HEK293 (cell line): ENCODE measurements around the gene DOCK3.

ENCODE experiments used
- CTCF ChIA-PET: fragments of 350-600 bp; formaldehyde crosslinking; extraction: SDS; loops from one replicate; lab custom pipeline; 2021; ENCODE audit warnings: antibody characterized with exemption; lab: Yijun Ruan, JAX
- POLR2A ChIA-PET: fragments of 300-600 bp; formaldehyde crosslinking; extraction: SDS; loops from one replicate; lab custom pipeline; 2020; ENCODE audit warnings: antibody characterized with exemption, inconsistent platforms; lab: Yijun Ruan, JAX
- H3K27ac ChIP-seq: fragments of 200-500 bp; sonication (Bioruptor generic); 2 replicates; pipeline ENCODE4 v1.5.1; 2014; ENCODE audit warnings: low read depth, low read length, control low read depth, inconsistent platforms; ENCODE audit errors: extremely low read depth
- H3K36me3 ChIP-seq, 2 experiments: fragments of 200-500 bp in 1 of 2; sonication (Bioruptor generic) in 1 of 2; 1 replicate in 1 of 2; 2 replicates in 1 of 2; pipeline ENCODE4 v1.5.1; 2014 to 2017; ENCODE audit warnings: inconsistent platforms in 2 of 2, low read length in 2 of 2; ENCODE audit not compliant: control insufficient read depth in 2 of 2, insufficient read depth in 1 of 2
- H3K4me1 ChIP-seq: fragments of 200-500 bp; sonication (Bioruptor generic); 2 replicates; pipeline ENCODE4 v1.5.1; 2014; ENCODE audit warnings: mild to moderate bottlenecking, low read length, inconsistent platforms; ENCODE audit not compliant: control insufficient read depth, insufficient read depth
- H3K4me3 ChIP-seq: 2 replicates; pipeline ENCODE4 v1.5.1; 2011; ENCODE audit warnings: low read depth, mild to moderate bottlenecking, control low read depth, low read length, moderate library complexity
- H3K9me3 ChIP-seq: fragments of 200-500 bp; sonication (Bioruptor generic); 2 replicates; pipeline ENCODE4 v1.5.1; 2014; ENCODE audit warnings: low read depth, low read length, inconsistent platforms; ENCODE audit not compliant: control insufficient read depth, insufficient read depth
- HOXC10 ChIP-seq: sonication (generic); formaldehyde crosslinking; IDR thresholded peaks from 2 replicates; pipeline ENCODE4 v1.8.1; 2023; ENCODE audit warnings: mild to moderate bottlenecking, missing genetic modification reagents
- OSR2 ChIP-seq: fragments of 450-650 bp; formaldehyde crosslinking; IDR thresholded peaks from 2 replicates; pipeline ENCODE4 v1.5.1; 2016; ENCODE audit warnings: missing biosample characterization, missing genetic modification characterization
- PRDM1 ChIP-seq: fragments of 450-650 bp; formaldehyde crosslinking; IDR thresholded peaks from 2 replicates; pipeline ENCODE4; 2016; ENCODE audit warnings: missing biosample characterization, missing genetic modification characterization
- YY1 ChIP-seq: fragments of 450-650 bp; formaldehyde crosslinking; IDR thresholded peaks from 2 replicates; pipeline ENCODE4 v1.5.1; 2018; ENCODE audit warnings: missing biosample characterization, missing genetic modification characterization
- ZBTB7A ChIP-seq: fragments of 450-650 bp; formaldehyde crosslinking; IDR thresholded peaks from 2 replicates; pipeline ENCODE4 v1.5.1; 2016; ENCODE audit warnings: low read depth, missing biosample characterization, missing genetic modification characterization
- ZFP37 ChIP-seq: fragments of 450-650 bp; formaldehyde crosslinking; IDR thresholded peaks from 2 replicates; pipeline ENCODE4 v1.5.1; 2016; ENCODE audit warnings: missing biosample characterization, missing genetic modification characterization
- ZNF146 ChIP-seq: fragments of 450-650 bp; formaldehyde crosslinking; IDR thresholded peaks from 2 replicates; pipeline ENCODE4 v1.5.1; 2016; ENCODE audit warnings: missing biosample characterization, missing genetic modification characterization
- ZNF202 ChIP-seq: fragments of 450-650 bp; formaldehyde crosslinking; IDR thresholded peaks from 2 replicates; pipeline ENCODE4 v1.5.1; 2016; ENCODE audit warnings: missing biosample characterization, missing genetic modification characterization, borderline replicate concordance
- ZNF214 ChIP-seq: fragments of 450-650 bp; formaldehyde crosslinking; IDR thresholded peaks from 2 replicates; pipeline ENCODE4 v1.5.1; 2017; ENCODE audit warnings: missing biosample characterization, mild to moderate bottlenecking, missing genetic modification characterization, borderline replicate concordance
- ZNF266 ChIP-seq: fragments of 450-650 bp; formaldehyde crosslinking; IDR thresholded peaks from 2 replicates; pipeline ENCODE4 v1.5.1; 2016; ENCODE audit warnings: missing biosample characterization, missing genetic modification characterization, low read depth
- ZNF302 ChIP-seq: fragments of 450-650 bp; formaldehyde crosslinking; IDR thresholded peaks from 2 replicates; pipeline ENCODE4 v1.5.1; 2016; ENCODE audit warnings: missing biosample characterization, missing genetic modification characterization, low read depth
- ZNF324 ChIP-seq: fragments of 450-650 bp; formaldehyde crosslinking; IDR thresholded peaks from 2 replicates; pipeline ENCODE4 v1.5.1; 2016; ENCODE audit warnings: missing biosample characterization, missing genetic modification characterization
- ZNF335 ChIP-seq: fragments of 450-650 bp; formaldehyde crosslinking; conservative IDR thresholded peaks from 2 replicates; pipeline ENCODE4 v1.5.1; 2016; ENCODE audit warnings: missing biosample characterization, missing genetic modification characterization
- ZNF350 ChIP-seq: fragments of 450-650 bp; formaldehyde crosslinking; IDR thresholded peaks from 2 replicates; pipeline ENCODE4 v1.5.0; 2017; ENCODE audit warnings: missing biosample characterization, mild to moderate bottlenecking, missing genetic modification characterization
- ZNF37A ChIP-seq: fragments of 450-650 bp; IDR thresholded peaks from 2 replicates; pipeline ENCODE4 v1.5.1; 2018; ENCODE audit warnings: missing biosample characterization, missing genetic modification characterization
- ZNF426 ChIP-seq: fragments of 450-650 bp; formaldehyde crosslinking; IDR thresholded peaks from 2 replicates; pipeline ENCODE4 v1.5.1; 2017; ENCODE audit warnings: missing biosample characterization, missing genetic modification characterization, mild to moderate bottlenecking, inconsistent platforms, moderate library complexity
- ZNF530 ChIP-seq: fragments of 450-650 bp; formaldehyde crosslinking; IDR thresholded peaks from 2 replicates; pipeline ENCODE4 v1.5.1; 2016; ENCODE audit warnings: low read depth, missing biosample characterization, missing genetic modification characterization
- ZNF660 ChIP-seq: fragments of 450-650 bp; IDR thresholded peaks from 2 replicates; pipeline ENCODE4 v1.5.1; 2018; ENCODE audit warnings: missing biosample characterization, mild to moderate bottlenecking, missing genetic modification characterization
- ZNF791 ChIP-seq: fragments of 450-650 bp; formaldehyde crosslinking; IDR thresholded peaks from 2 replicates; pipeline ENCODE4 v1.5.1; 2016; ENCODE audit warnings: missing biosample characterization, missing genetic modification characterization
- ZSCAN16 ChIP-seq: fragments of 450-650 bp; formaldehyde crosslinking; IDR thresholded peaks from 2 replicates; pipeline ENCODE4 v1.5.1; 2016; ENCODE audit warnings: missing biosample characterization, missing genetic modification characterization
- TF ChIP-seq, protein P1 (sequence below): fragments of 450-650 bp; formaldehyde crosslinking; IDR thresholded peaks from 2 replicates; pipeline ENCODE4 v1.5.1; 2016; ENCODE audit warnings: missing biosample characterization, missing genetic modification characterization
- TF ChIP-seq, protein P2 (sequence below): fragments of 450-650 bp; formaldehyde crosslinking; IDR thresholded peaks from 2 replicates; pipeline ENCODE4 v1.5.1; 2016; ENCODE audit warnings: missing biosample characterization, missing genetic modification characterization
- TF ChIP-seq, protein P3 (sequence below): fragments of 450-650 bp; formaldehyde crosslinking; IDR thresholded peaks from 2 replicates; pipeline ENCODE4 v1.5.1; 2017; ENCODE audit warnings: missing biosample characterization, mild to moderate bottlenecking, missing genetic modification characterization, moderate library complexity
- TF ChIP-seq, protein P4 (sequence below): fragments of 450-650 bp; formaldehyde crosslinking; IDR thresholded peaks from 2 replicates; pipeline ENCODE4 v1.5.1; 2016; ENCODE audit warnings: missing biosample characterization, missing genetic modification characterization
- TF ChIP-seq, protein P5 (sequence below): fragments of 450-650 bp; formaldehyde crosslinking; IDR thresholded peaks from 2 replicates; pipeline ENCODE4 v1.5.1; 2017; ENCODE audit warnings: missing biosample characterization, missing genetic modification characterization

Gene DOCK3

DNA sequence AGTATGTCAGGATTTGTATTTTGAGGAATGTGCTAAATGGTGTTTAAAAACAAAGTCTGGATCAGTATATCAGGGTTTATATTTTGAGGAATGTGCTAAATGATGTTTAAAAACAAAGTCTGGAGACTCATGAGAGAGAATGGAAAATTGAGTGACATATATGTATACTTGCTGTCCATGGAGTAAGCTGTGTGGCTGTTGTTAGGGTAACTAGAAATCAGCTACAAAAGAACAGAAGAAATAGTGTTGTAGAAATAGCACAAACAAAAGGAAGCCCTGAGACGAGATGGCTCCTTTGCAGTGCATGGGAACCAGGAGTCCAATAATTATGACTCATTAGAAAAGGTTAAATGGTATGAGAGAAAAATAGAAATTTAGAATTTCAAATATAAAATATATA lies 427.7 kb downstream of the DOCK3 start:
- no peaks in the 10 kb centered on the region for H3K4me1 ChIP-seq
- TF ChIP-seq, protein P1, sequence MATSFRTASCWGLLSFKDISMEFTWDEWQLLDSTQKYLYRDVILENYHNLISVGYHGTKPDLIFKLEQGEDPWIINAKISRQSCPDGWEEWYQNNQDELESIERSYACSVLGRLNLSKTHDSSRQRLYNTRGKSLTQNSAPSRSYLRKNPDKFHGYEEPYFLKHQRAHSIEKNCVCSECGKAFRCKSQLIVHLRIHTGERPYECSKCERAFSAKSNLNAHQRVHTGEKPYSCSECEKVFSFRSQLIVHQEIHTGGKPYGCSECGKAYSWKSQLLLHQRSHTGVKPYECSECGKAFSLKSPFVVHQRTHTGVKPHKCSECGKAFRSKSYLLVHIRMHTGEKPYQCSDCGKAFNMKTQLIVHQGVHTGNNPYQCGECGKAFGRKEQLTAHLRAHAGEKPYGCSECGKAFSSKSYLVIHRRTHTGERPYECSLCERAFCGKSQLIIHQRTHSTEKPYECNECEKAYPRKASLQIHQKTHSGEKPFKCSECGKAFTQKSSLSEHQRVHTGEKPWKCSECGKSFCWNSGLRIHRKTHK (tag by site-specific recombination), result no peak
- TF ChIP-seq ZNF37A (no peak), ZNF791 (tag by site-specific recombination) (no peak), ZNF530 (no peak), ZNF302 (tag by site-specific recombination) (no peak), ZNF324 (tag by site-specific recombination) (no peak), ZNF202 (tag by site-specific recombination) (no peak), ZFP37 (tag by site-specific recombination) (no peak)
- TF ChIP-seq, protein P2, sequence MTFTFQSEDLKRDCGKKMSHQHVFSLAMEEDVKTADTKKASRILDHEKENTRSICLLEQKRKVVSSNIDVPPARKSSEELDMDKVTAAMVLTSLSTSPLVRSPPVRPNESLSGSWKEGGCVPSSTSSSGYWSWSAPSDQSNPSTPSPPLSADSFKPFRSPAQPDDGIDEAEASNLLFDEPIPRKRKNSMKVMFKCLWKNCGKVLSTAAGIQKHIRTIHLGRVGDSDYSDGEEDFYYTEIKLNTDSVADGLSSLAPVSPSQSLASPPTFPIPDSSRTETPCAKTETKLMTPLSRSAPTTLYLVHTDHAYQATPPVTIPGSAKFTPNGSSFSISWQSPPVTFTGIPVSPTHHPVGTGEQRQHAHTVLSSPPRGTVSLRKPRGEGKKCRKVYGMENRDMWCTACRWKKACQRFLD, result no peak
- TF ChIP-seq, protein P3, sequence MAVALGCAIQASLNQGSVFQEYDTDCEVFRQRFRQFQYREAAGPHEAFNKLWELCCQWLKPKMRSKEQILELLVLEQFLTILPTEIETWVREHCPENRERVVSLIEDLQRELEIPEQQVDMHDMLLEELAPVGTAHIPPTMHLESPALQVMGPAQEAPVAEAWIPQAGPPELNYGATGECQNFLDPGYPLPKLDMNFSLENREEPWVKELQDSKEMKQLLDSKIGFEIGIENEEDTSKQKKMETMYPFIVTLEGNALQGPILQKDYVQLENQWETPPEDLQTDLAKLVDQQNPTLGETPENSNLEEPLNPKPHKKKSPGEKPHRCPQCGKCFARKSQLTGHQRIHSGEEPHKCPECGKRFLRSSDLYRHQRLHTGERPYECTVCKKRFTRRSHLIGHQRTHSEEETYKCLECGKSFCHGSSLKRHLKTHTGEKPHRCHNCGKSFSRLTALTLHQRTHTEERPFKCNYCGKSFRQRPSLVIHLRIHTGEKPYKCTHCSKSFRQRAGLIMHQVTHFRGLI (tag by site-specific recombination), result no peak
- H3K36me3 ChIP-seq, result peaks cover 0 to 10% of the 10 kb centered on the region in 2 experiments; a peak in 1 of 3 replicates
- CTCF ChIA-PET, result interaction anchor here (0.6 kb wide), 1 partner anchor 463 kb away, joined by 3 read pairs; no protein-coding TSS in a partner anchor
- no peaks in the 10 kb centered on the region for H3K9me3 ChIP-seq
- H3K4me3 ChIP-seq, result no peak overlapping the region
- POLR2A ChIA-PET, result no interaction called here
- H3K27ac ChIP-seq, result no peak overlapping the region

DNA sequence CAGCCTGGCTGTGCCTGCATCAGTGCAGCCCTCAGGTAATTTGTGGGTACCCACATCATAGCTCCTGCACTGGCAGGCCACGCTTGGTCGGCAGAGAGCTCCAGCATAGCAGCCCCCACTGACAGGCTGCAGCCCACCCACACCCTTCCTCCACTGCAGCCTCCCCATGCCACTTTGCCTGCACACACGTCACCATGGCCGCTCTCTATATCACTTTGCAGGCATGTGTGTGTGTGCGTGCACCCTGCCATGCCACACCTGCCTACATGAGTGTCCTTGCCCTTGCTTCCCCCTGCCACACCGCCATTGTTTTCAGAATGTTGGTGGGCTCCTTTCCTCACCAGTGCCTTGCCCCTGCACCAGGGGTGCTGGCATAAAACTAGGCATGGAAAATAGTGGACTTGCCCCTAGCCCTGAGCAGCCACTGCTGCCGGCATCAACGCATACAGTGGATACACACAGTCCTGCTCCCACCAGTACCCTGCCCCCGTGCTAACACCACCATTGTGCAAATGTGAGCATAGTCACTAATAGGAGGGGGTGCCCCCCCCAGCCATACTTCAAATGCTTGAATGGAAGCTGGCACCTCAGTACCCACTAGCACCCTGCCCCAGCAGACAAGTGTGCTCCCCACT lies 431.6 kb downstream of the DOCK3 start:
- Histone ChIP-seq H3K9me3 (no peaks in the 10 kb centered on the region), H3K27ac (no peak overlapping the region), H3K4me1 (no peaks in the 10 kb centered on the region)
- TF ChIP-seq ZNF214 (tag by site-specific recombination), result no peak
- TF ChIP-seq ZBTB7A (tag by site-specific recombination), result no peak
- TF ChIP-seq, all 188 proteins: peak for 0
- H3K4me3 ChIP-seq, result no peak overlapping the region
- ChIA-PET POLR2A (no interaction called here), CTCF (no interaction called here)
- H3K36me3 ChIP-seq, result peaks cover 0 to 10% of the 10 kb centered on the region in 2 experiments; a peak in 1 of 3 replicates

DNA sequence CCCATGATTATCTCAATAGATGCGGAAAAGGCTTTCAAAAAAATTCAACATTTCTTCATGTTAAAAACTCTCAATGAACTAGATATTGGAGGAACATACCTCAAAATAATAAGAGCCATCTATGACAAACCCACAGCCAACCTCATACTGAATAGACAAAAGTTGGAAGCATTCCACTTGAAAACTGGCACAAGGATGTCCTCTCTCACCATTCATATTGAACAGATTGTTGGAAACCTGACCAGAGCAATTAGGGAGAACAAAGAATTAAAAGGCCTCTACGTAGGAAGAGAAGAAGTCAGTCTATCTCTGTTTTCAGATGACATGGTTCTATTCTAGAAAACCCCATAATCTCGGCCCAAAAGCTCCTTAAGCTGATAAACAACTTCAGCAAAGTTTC lies 435.9 kb downstream of the DOCK3 start:
- CTCF ChIA-PET, result interaction anchor here (0.7 kb wide), 2 partner anchors 131 to 362 kb away, joined by 3 read pairs; no protein-coding TSS in a partner anchor
- TF ChIP-seq ZNF426 (tag by site-specific recombination) (no peak), PRDM1 (tag by site-specific recombination) (no peak), HOXC10 (CRISPR knock-in tag) (no peak), ZNF266 (tag by site-specific recombination) (no peak), YY1 (tag by site-specific recombination) (no peak), OSR2 (tag by site-specific recombination) (no peak), ZSCAN16 (tag by site-specific recombination) (no peak), ZNF335 (tag by site-specific recombination) (no peak), ZNF350 (tag by site-specific recombination) (no peak), ZNF146 (tag by site-specific recombination) (no peak), ZNF660 (tag by site-specific recombination) (no peak)
- TF ChIP-seq, protein P4, sequence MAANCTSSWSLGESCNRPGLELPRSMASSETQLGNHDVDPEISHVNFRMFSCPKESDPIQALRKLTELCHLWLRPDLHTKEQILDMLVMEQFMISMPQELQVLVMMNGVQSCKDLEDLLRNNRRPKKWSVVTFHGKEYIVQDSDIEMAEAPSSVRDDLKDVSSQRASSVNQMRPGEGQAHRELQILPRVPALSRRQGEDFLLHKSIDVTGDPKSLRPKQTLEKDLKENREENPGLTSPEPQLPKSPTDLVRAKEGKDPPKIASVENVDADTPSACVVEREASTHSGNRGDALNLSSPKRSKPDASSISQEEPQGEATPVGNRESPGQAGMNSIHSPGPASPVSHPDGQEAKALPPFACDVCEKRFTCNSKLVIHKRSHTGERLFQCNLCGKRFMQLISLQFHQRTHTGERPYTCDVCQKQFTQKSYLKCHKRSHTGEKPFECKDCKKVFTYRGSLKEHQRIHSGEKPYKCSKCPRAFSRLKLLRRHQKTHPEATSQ (tag by site-specific recombination), result no peak
- TF ChIP-seq, protein P5, sequence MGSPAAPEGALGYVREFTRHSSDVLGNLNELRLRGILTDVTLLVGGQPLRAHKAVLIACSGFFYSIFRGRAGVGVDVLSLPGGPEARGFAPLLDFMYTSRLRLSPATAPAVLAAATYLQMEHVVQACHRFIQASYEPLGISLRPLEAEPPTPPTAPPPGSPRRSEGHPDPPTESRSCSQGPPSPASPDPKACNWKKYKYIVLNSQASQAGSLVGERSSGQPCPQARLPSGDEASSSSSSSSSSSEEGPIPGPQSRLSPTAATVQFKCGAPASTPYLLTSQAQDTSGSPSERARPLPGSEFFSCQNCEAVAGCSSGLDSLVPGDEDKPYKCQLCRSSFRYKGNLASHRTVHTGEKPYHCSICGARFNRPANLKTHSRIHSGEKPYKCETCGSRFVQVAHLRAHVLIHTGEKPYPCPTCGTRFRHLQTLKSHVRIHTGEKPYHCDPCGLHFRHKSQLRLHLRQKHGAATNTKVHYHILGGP (tag by site-specific recombination), result no peak

More for the DNA sequence above, 435.9 kb downstream of the DOCK3 start:
- peaks cover 0 to 9% of the 10 kb centered on the region in 2 experiments; a peak in 1 of 3 replicates for H3K36me3 ChIP-seq
- POLR2A ChIA-PET, result no interaction called here
- H3K9me3 ChIP-seq, result no peaks in the 10 kb centered on the region
- H3K4me1 ChIP-seq, result no peaks in the 10 kb centered on the region
- H3K4me3 ChIP-seq, result no peak overlapping the region
- no peak overlapping the region for H3K27ac ChIP-seq
